Endothelial cell of umbilical vein (primary cell): Measurements from ENCODE around the gene PDE1C. TPM values are rescaled to one million over a fixed set of nuclear protein-coding genes. Genes with fewer than 3 reads are reported as not detected.

ENCODE experiments used
- BruUV-seq: library from RNA; stranded (reverse); fragments of 400-500 nt; replicated peaks from 2 replicates; lab custom pipeline; 2021; lab: Mats Ljungman, UMichigan
- CTCF ChIA-PET: fragments of 300-600, 350-600 bp; sonication (Branson Sonifier 250); formaldehyde crosslinking; loops from one replicate; lab custom pipeline; 2021; ENCODE audit warnings: antibody characterized with exemption, inconsistent platforms; lab: Charles Lee
- POLR2A ChIA-PET: fragments of 300-600, 350-600 bp; sonication (Branson Sonifier 250); formaldehyde crosslinking; loops from one replicate; lab custom pipeline; 2021; ENCODE audit warnings: antibody characterized with exemption, inconsistent platforms; lab: Charles Lee
- DNase-seq: peaks from one replicate; pipeline ENCODE4 v3.0.0-alpha.2; 2011; ENCODE audit warnings: low read depth, low spot score
- FAIRE-seq: peaks from 2 replicates; lab custom pipeline; 2011; peaks lifted over from hg19 to GRCh38; lab: Jason Lieb, UNC
- H2AFZ ChIP-seq: 2 replicates; pipeline ENCODE4 v1.6.0; 2012; ENCODE audit warnings: low read depth, low read length, control low read depth, inconsistent platforms
- H3K27ac ChIP-seq: 2 replicates; pipeline ENCODE4 v1.5.1; 2011; ENCODE audit warnings: low read depth, mild to moderate bottlenecking, control low read depth, low read length, moderate library complexity; ENCODE audit not compliant: insufficient read depth
- H3K27me3 ChIP-seq, 2 experiments: 2 replicates each; pipeline versions ENCODE4 v1.6.0 to v1.6.1; 2011; ENCODE audit warnings: low read length in 2 of 2, mixed read lengths in 1 of 2; ENCODE audit not compliant: control insufficient read depth in 2 of 2, insufficient read depth in 2 of 2
- H3K36me3 ChIP-seq, 2 experiments: 2 replicates in 1 of 2; 3 replicates in 1 of 2; pipeline ENCODE4 v1.5.1; 2011; ENCODE audit warnings: low read length in 2 of 2, mild to moderate bottlenecking in 1 of 2, moderate library complexity in 1 of 2; ENCODE audit not compliant: control insufficient read depth in 2 of 2, insufficient read depth in 2 of 2; ENCODE audit errors: extremely low read depth in 1 of 2
- H3K4me1 ChIP-seq: 3 replicates; pipeline ENCODE4 v1.5.1; 2011; ENCODE audit warnings: mild to moderate bottlenecking, low read length; ENCODE audit not compliant: control insufficient read depth, insufficient read depth; ENCODE audit errors: extremely low read depth
- H3K4me2 ChIP-seq: 2 replicates; pipeline ENCODE4 v1.6.1; 2011; ENCODE audit warnings: low read length, control low read depth, mixed read lengths; ENCODE audit not compliant: insufficient read depth
- H3K4me3 ChIP-seq, 3 experiments: fragments of 200-600 bp in 1 of 3; sonication (generic), shearing (Covaris generic) in 1 of 3; replicated peaks in 1 of 3; 2 replicates each; pipeline ENCODE4 v1.5.1; 2011 to 2016; ENCODE audit warnings: control low read depth in 3 of 3, low read length in 3 of 3, mild to moderate bottlenecking in 2 of 3, inconsistent platforms in 1 of 3, low read depth in 1 of 3, moderate library complexity in 1 of 3; ENCODE audit not compliant: insufficient read depth in 1 of 3
- H3K79me2 ChIP-seq: 2 replicates; pipeline ENCODE4 v1.6.0; 2012; ENCODE audit warnings: low read length, inconsistent platforms; ENCODE audit not compliant: control insufficient read depth, insufficient read depth
- H3K9ac ChIP-seq: replicated peaks from 2 replicates; pipeline ENCODE3; 2011; ENCODE audit warnings: low read length, control low read depth; ENCODE audit not compliant: insufficient read depth; ENCODE audit errors: extremely low read depth
- H3K9me1 ChIP-seq: replicated peaks from 3 replicates; pipeline ENCODE4 v1.6.0; 2011; ENCODE audit warnings: mild to moderate bottlenecking, low read length; ENCODE audit not compliant: control insufficient read depth, insufficient read depth; ENCODE audit errors: extremely low read depth
- H3K9me3 ChIP-seq: replicated peaks from 2 replicates; pipeline ENCODE4 v1.5.1; 2012; ENCODE audit warnings: low read length, inconsistent platforms; ENCODE audit not compliant: control insufficient read depth, insufficient read depth
- H4K20me1 ChIP-seq: replicated peaks from 2 replicates; pipeline ENCODE3; 2011; ENCODE audit warnings: mild to moderate bottlenecking, low read length; ENCODE audit not compliant: control insufficient read depth, insufficient read depth; ENCODE audit errors: extremely low read depth
- CTCF ChIP-seq, 2 donors: IDR thresholded peaks; 1 replicate in 1 of 2; 2 replicates in 1 of 2; pipeline ENCODE4 v1.5.1; 2011; ENCODE audit warnings: low read length in 2 of 2, mild to moderate bottlenecking in 2 of 2, moderate library complexity in 2 of 2, control low read depth in 1 of 2, inconsistent platforms in 1 of 2, low read depth in 1 of 2; ENCODE audit not compliant: insufficient read depth in 1 of 2; ENCODE audit errors: extremely low read depth in 1 of 2
- EZH2 ChIP-seq: IDR thresholded peaks from 2 replicates; pipeline ENCODE4 v1.6.1; 2012; ENCODE audit warnings: borderline replicate concordance, low read depth, mild to moderate bottlenecking, moderate library complexity, low read length, inconsistent platforms; ENCODE audit not compliant: severe bottlenecking
- FOS ChIP-seq: IDR thresholded peaks from 2 replicates; pipeline ENCODE4 v1.6.1; 2011; ENCODE audit warnings: mild to moderate bottlenecking, low read length, moderate library complexity, borderline replicate concordance; ENCODE audit not compliant: insufficient read depth
- GATA2 ChIP-seq: IDR thresholded peaks from 2 replicates; pipeline ENCODE4 v1.7.0; 2011; ENCODE audit warnings: low read depth, mild to moderate bottlenecking, moderate library complexity, mixed read lengths, low read length; ENCODE audit not compliant: insufficient read length, insufficient read depth
- JUN ChIP-seq: IDR thresholded peaks from 2 replicates; pipeline ENCODE4 v1.6.1; 2011; ENCODE audit warnings: borderline replicate concordance, low read depth; ENCODE audit not compliant: insufficient read length, insufficient read depth
- MYC ChIP-seq: IDR thresholded peaks from one replicate; pipeline ENCODE4 v1.6.1; 2011; ENCODE audit warnings: mild to moderate bottlenecking, low read depth, low read length
- POLR2A ChIP-seq: IDR thresholded peaks from 2 replicates; pipeline ENCODE4 v1.6.1; 2012; ENCODE audit warnings: low read depth, mild to moderate bottlenecking, control low read depth, low read length
- POLR2AphosphoS5 ChIP-seq: IDR thresholded peaks from 2 replicates; pipeline ENCODE4 v1.6.1; 2012; ENCODE audit warnings: low read depth, mild to moderate bottlenecking, control low read depth, low read length, moderate library complexity; ENCODE audit not compliant: insufficient read depth
- dilution Hi-C: fragments of 300-500 bp; cut with MboI; formaldehyde crosslinking; loops from one replicate; pipeline ENCODE4 v1.15.0; 2019; ENCODE audit warnings: low sequenced_read_pairs; ENCODE audit not compliant: extremely low pct_ligation_motif_present
- intact Hi-C: fragments of 100-400 bp; cut with micrococcal nuclease; formaldehyde crosslinking; loops from one replicate; pipeline ENCODE4 v1.10.0; 2022
- polyA plus RNA-seq, 4 experiments: library from polyadenylated mRNA; depleted of rRNA in 3 of 4; stranded (reverse) in 3 of 4; unstranded in 1 of 4; fragments of >200 nt; gene quantifications; 2 replicates each; pipeline versions ENCODE4 v1.2.1 to v1.2.3, GENCODE V29; 2011 to 2012; ENCODE audit warnings: missing spikeins in 1 of 4
- total RNA-seq: library from RNA; stranded (reverse); gene quantifications from 2 replicates; pipeline ENCODE4 v1.2.3, GENCODE V29; 2021
- TF ChIP-seq, protein P1 (sequence below): IDR thresholded peaks from 2 replicates; pipeline ENCODE4 v1.6.1; 2011; ENCODE audit not compliant: insufficient read depth, insufficient read length

Gene PDE1C
- total and polyA plus RNA-seq, 2 donors (not counting 3 experiments of a cell fraction or from before 2014, with no cell fraction given), result 0.90 to 3.1 TPM

DNA sequence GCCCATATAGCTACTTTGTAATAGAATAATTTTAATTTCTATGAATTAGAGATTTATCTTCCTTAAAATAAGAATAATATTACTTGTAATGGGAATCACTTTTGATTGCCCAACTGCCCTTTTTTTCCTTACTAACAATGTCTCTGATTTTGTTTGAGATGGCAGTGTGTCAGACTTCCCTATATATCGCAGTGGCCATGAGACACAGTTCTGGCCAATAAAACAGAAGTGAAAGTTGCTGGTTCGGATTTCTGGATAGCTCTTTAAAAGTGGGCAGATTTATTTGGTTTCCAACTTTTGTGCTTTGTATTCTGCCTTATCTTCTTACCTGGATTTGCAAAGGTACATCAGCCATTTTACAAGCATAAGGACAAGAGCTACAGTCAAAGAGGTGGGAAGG, 213.0 kb downstream of the PDE1C start:
- Histone ChIP-seq H3K9ac (no peak overlapping the region), H3K79me2 (no peaks in the 10 kb centered on the region), H3K27ac (no peak overlapping the region), H3K36me3 (no peaks in the 10 kb centered on the region), H3K9me1 (no peaks in the 10 kb centered on the region), H3K4me2 (no peak overlapping the region), H3K27me3 (no peaks in the 10 kb centered on the region), H3K4me3 (no peak overlapping the region), H3K9me3 (no peaks in the 10 kb centered on the region), H4K20me1 (no peaks in the 10 kb centered on the region), H3K4me1 (no peaks in the 10 kb centered on the region), H2AFZ (no peak overlapping the region)
- dilution Hi-C loops, result no loop called here
- no peak for DNase-seq
- no peak for FAIRE-seq
- intact Hi-C loops, result no loop called here
- ChIA-PET POLR2A (no interaction called here), CTCF (interaction anchor here (1.1 kb wide), 1 partner anchor 36 kb away, joined by 3 read pairs; no protein-coding TSS in a partner anchor)
- BruUV-seq, result no TSS peak
- TF ChIP-seq MYC (no peak), CTCF (IDR thresholded peaks at IDR 0.05; ENCODE audit: extremely low read depth in 1 of 2, insufficient read depth in 1 of 2, low read depth in 1 of 2, low read length in 2 of 2) (no peak), FOS (no peak), GATA2 (no peak), JUN (no peak), POLR2AphosphoS5 (no peak), POLR2A (no peak), EZH2 (no peak)
- TF ChIP-seq, protein P1, sequence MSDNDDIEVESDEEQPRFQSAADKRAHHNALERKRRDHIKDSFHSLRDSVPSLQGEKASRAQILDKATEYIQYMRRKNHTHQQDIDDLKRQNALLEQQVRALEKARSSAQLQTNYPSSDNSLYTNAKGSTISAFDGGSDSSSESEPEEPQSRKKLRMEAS, result no peak
